T-cell (primary cell): ENCODE measurements around the gene MYL6B. TPM values are rescaled to one million over a fixed set of nuclear protein-coding genes. Genes with fewer than 3 reads are reported as not detected.

Source experiments
- ATAC-seq, 4 experiments: fragments of 200-7000 bp in 3 of 4; fragments of 150-1000 bp in 1 of 4; cut with Tn5 transposase; replicated peaks in 1 of 4; 1 replicate in 3 of 4; 2 replicates in 1 of 4; pipeline ENCODE4 v1.10.0; 2021; ENCODE audit warnings: moderate library complexity in 3 of 4, mild to moderate bottlenecking in 2 of 4, moderate number of reproducible peaks in 1 of 4
- CTCF ChIA-PET, 2 donors: fragments of 300-600 bp; sonication (Branson Sonifier 250); formaldehyde crosslinking; loops; one replicate each; lab custom pipeline; 2022; ENCODE audit warnings: antibody characterized with exemption in 2 of 2; lab: Charles Lee
- POLR2A ChIA-PET, 2 donors: fragments of 300-600 bp; sonication (Branson Sonifier 250); formaldehyde crosslinking; loops; one replicate each; lab custom pipeline; 2022; ENCODE audit warnings: antibody characterized with exemption in 2 of 2; lab: Charles Lee
- DNase-seq, 35 experiments: peaks; one replicate each; pipeline versions ENCODE4 v3.0.0 to v3.0.0-alpha.2; 2013 to 2023
- H3K27ac ChIP-seq: one replicate; pipeline ENCODE4 v1.5.1; 2013; ENCODE audit warnings: low read length
- H3K27me3 ChIP-seq, 2 experiments: replicated peaks in 1 of 2; 1 replicate in 1 of 2; 2 replicates in 1 of 2; pipeline versions ENCODE4 v1.6.1 to v1.7.0; 2013; ENCODE audit warnings: low read length in 1 of 2, mixed read lengths in 1 of 2; ENCODE audit not compliant: control insufficient read depth in 2 of 2, insufficient read depth in 2 of 2; ENCODE audit errors: extremely low read depth in 1 of 2
- H3K36me3 ChIP-seq, 2 donors: 1 replicate in 1 of 2; 2 replicates in 1 of 2; pipeline versions ENCODE4 v1.6.1 to v1.7.0; 2013; ENCODE audit warnings: low read length in 1 of 2; ENCODE audit not compliant: control insufficient read depth in 2 of 2, insufficient read depth in 1 of 2; ENCODE audit errors: extremely low read depth in 1 of 2
- H3K4me1 ChIP-seq, 2 experiments: 1 replicate in 1 of 2; 2 replicates in 1 of 2; pipeline versions ENCODE4 v1.6.1 to v1.7.0; 2013; ENCODE audit warnings: low read length in 2 of 2, mixed read lengths in 1 of 2; ENCODE audit not compliant: insufficient read depth in 2 of 2, control insufficient read depth in 1 of 2; ENCODE audit errors: extremely low read depth in 1 of 2
- H3K4me3 ChIP-seq, 2 donors: 1 replicate in 1 of 2; 2 replicates in 1 of 2; pipeline versions ENCODE4 v1.5.1 to v1.7.0; 2013; ENCODE audit warnings: mild to moderate bottlenecking in 2 of 2, low read length in 1 of 2, moderate library complexity in 1 of 2; ENCODE audit not compliant: control insufficient read depth in 1 of 2; ENCODE audit errors: extremely low read depth in 1 of 2
- H3K9me3 ChIP-seq: 2 replicates; pipeline ENCODE4 v1.7.0; 2013
- H3K27ac Mint-ChIP-seq, 2 donors: one replicate each; pipeline ENCODE4 v1.8.0; 2020 to 2021; ENCODE audit warnings: mild to moderate bottlenecking in 2 of 2, mixed read lengths in 2 of 2
- H3K27me3 Mint-ChIP-seq, 2 donors: one replicate each; pipeline ENCODE4 v1.8.0; 2021 to 2022; ENCODE audit warnings: mixed read lengths in 2 of 2
- H3K36me3 Mint-ChIP-seq: one replicate; pipeline ENCODE4 v1.8.0; 2021; ENCODE audit warnings: mixed read lengths
- H3K4me1 Mint-ChIP-seq, 3 donors: one replicate each; pipeline ENCODE4 v1.8.0; 2020 to 2022; ENCODE audit warnings: mixed read lengths in 3 of 3, mild to moderate bottlenecking in 1 of 3
- H3K4me3 Mint-ChIP-seq, 3 donors: one replicate each; pipeline ENCODE4 v1.8.0; 2020 to 2022; ENCODE audit warnings: mild to moderate bottlenecking in 3 of 3, mixed read lengths in 3 of 3, moderate library complexity in 3 of 3
- H3K9me3 Mint-ChIP-seq, 3 donors: one replicate each; pipeline ENCODE4 v1.8.0; 2020 to 2022; ENCODE audit warnings: mixed read lengths in 3 of 3
- WGBS: methylation state at CpG from one replicate; pipeline ENCODE4 v1.1.5; 2013; ENCODE audit warnings: missing lambda C conversion rate; ENCODE audit not compliant: insufficient coverage; 5-methylcytosine and 5-hydroxymethylcytosine counted together
- total RNA-seq, 35 experiments: library from RNA in 6 of 35; stranded (reverse) in 6 of 35; fragments of 120-200 nt in 1 of 35; gene quantifications; one replicate each; pipeline versions ENCODE4 v1.2.1 to v1.2.4 and lab custom pipeline; 2013 to 2026

Gene MYL6B
- total RNA-seq, 5 donors from 2014 or later (not counting 1 experiment from before 2014, with no cell fraction given) = 5.9 to 12.4 (median 7.7) TPM

- H3K27ac ChIP-seq = no peak overlapping the region
- H3K27ac Mint-ChIP-seq = peak overlapping the region; percentile 52 to 74
Observed at GRCh38 chr12:56202366-56202765, 50.0 kb downstream of the MYL6B start.

GRCh38 chr12:56202838-56203237 is 50.5 kb downstream of the MYL6B start:
- peaks cover 20% of the 10 kb centered on the region for H3K36me3 Mint-ChIP-seq
- no peaks in the 10 kb centered on the region for H3K9me3 Mint-ChIP-seq
- peaks cover 0 to 29% of the 10 kb centered on the region in 2 donors for H3K36me3 ChIP-seq
- POLR2A ChIA-PET = no interaction called here
- CTCF ChIA-PET = interaction anchor here in 1 of 2 donors (0.6 to 1.7 kb wide), 5 partner anchors 27 to 545 kb away, joined by 3 read pairs; partner anchors contain the start of gene STAT2
- no CpG with 5 or more reads among the region's 2 CpGs for WGBS
- H3K4me3 Mint-ChIP-seq = no peak overlapping the region
- no peak overlapping the region for H3K4me3 ChIP-seq
- no peak for DNase-seq
- ATAC-seq = no peak
- H3K27ac ChIP-seq = no peak overlapping the region
- no peaks in the 10 kb centered on the region for H3K9me3 ChIP-seq
- no peaks in the 10 kb centered on the region for H3K27me3 ChIP-seq
- H3K27ac Mint-ChIP-seq = peak overlapping the region; percentile 37 to 74
- H3K4me1 Mint-ChIP-seq = peaks cover 0 to 5% (median 1%) of the 10 kb centered on the region in 3 donors
- no peaks in the 10 kb centered on the region for H3K27me3 Mint-ChIP-seq
- no peaks in the 10 kb centered on the region for H3K4me1 ChIP-seq

More at GRCh38 chr12:56202366-56202765, 50.0 kb downstream of the MYL6B start:
- H3K4me3 Mint-ChIP-seq = no peak overlapping the region
- Histone ChIP-seq H3K27me3 (no peaks in the 10 kb centered on the region), H3K9me3 (no peaks in the 10 kb centered on the region), H3K4me3 (no peak overlapping the region), H3K36me3 (peaks cover 0 to 24% of the 10 kb centered on the region in 2 donors), H3K4me1 (no peaks in the 10 kb centered on the region)
- no peaks in the 10 kb centered on the region for H3K27me3 Mint-ChIP-seq
- DNase-seq = no peak
- no peak for ATAC-seq
- POLR2A ChIA-PET = interaction anchor here in 1 of 2 donors (1.0 kb wide), 1 partner anchor 30 kb away, joined by 3 read pairs; no protein-coding TSS in a partner anchor
- peaks cover 15% of the 10 kb centered on the region for H3K36me3 Mint-ChIP-seq
- CTCF ChIA-PET = interaction anchor here (0.6 to 1.7 kb wide), 6 partner anchors 15 to 1363 kb away, joined by 3 to 5 read pairs (median 4); partner anchors contain the start of gene RNF41 (in 1 of the 2)
- WGBS = 100% methylated on average over 1 of the region's 1 CpG
- H3K4me1 Mint-ChIP-seq = peaks cover 0 to 5% (median 1%) of the 10 kb centered on the region in 3 donors
- no peaks in the 10 kb centered on the region for H3K9me3 Mint-ChIP-seq

DNA sequence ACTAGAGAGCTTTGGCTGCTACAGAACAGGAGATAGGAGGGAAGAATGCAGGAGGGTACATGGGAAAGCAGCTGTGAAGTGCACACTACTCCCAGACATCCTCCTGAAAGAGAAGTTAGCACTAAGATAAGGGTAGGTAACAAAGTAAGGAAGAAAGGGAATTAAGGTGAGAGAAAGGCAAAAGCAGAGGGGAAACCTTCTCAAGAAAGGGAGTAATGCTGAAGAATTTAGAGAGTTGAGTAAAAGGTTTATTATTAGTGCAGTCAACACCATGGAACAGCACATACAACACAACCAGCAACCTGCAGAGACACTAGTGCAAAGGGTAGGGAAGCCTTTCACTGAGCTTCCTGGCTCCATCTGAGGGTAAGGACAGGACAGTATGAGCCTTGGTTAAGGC is 51.9 kb downstream of the MYL6B start:
- H3K4me1 Mint-ChIP-seq = peaks cover 0 to 5% (median 1%) of the 10 kb centered on the region in 3 donors
- H3K27me3 ChIP-seq = no peaks in the 10 kb centered on the region
- ATAC-seq (no peak), DNase-seq (no peak)
- POLR2A ChIA-PET = no interaction called here
- H3K36me3 ChIP-seq = peaks cover 0 to 37% of the 10 kb centered on the region in 2 donors
- H3K4me1 ChIP-seq = no peaks in the 10 kb centered on the region
- H3K27ac ChIP-seq = no peak overlapping the region
- CTCF ChIA-PET = interaction anchor here in 1 of 2 donors (1.0 to 3.9 kb wide), 2 partner anchors 18 to 85 kb away, joined by 3 to 21 read pairs; partner anchors contain the start of gene RNF41
- H3K4me3 Mint-ChIP-seq = no peak overlapping the region
- H3K9me3 ChIP-seq = no peaks in the 10 kb centered on the region
- peaks cover 25% of the 10 kb centered on the region for H3K36me3 Mint-ChIP-seq
- H3K9me3 Mint-ChIP-seq = no peaks in the 10 kb centered on the region
- no peak overlapping the region for H3K4me3 ChIP-seq
- no peak overlapping the region for H3K27ac Mint-ChIP-seq
- H3K27me3 Mint-ChIP-seq = no peaks in the 10 kb centered on the region

DNA sequence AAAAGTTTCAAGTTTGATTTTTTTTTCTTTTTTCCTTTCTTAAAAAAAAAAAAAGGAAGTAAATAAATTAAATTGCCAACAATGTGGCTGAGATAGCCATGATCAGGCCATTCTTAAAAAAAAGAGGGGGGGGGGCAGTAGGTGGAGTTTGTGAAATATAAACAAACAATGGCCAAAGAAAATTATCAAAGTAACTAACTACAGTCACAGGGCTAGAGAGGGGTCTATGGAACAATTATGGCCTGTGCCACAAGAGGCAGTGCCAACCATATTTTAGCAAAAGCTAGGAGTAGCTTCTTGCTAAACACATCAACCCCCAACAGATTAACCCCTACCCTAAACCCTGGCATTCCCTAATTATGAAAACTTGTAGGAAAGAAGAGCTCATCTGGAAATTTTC is 53.1 kb downstream of the MYL6B start:
- Histone ChIP-seq H3K4me1 (no peaks in the 10 kb centered on the region), H3K27me3 (no peaks in the 10 kb centered on the region), H3K9me3 (no peaks in the 10 kb centered on the region), H3K27ac (no peak overlapping the region), H3K36me3 (peaks cover 4 to 45% of the 10 kb centered on the region in 2 donors), H3K4me3 (no peak overlapping the region)
- Mint-ChIP-seq H3K9me3 (no peaks in the 10 kb centered on the region), H3K36me3 (peaks cover 33% of the 10 kb centered on the region), H3K4me1 (peaks cover 0 to 5% (median 1%) of the 10 kb centered on the region in 3 donors), H3K27ac (peak overlapping the region in 1 of 2 donors; percentile 19), H3K27me3 (no peaks in the 10 kb centered on the region), H3K4me3 (no peak overlapping the region)
- ChIA-PET CTCF (interaction anchor here (0.5 to 3.9 kb wide), 7 partner anchors 9 to 258 kb away, joined by 3 to 21 read pairs (median 8); partner anchors contain the start of gene RNF41 (in 1 of the 2)), POLR2A (interaction anchor here (0.5 to 0.6 kb wide), 2 partner anchors 179 to 274 kb away, joined by 3 to 9 read pairs; no protein-coding TSS in a partner anchor)
- peak in 1 of 4 experiments; percentile 36 for ATAC-seq
- DNase-seq = no peak

GRCh38 chr12:56206452-56207166 is 54.2 kb downstream of the MYL6B start:
- peak overlapping the region; percentile 22 to 45 for H3K27ac Mint-ChIP-seq
- peaks cover 0 to 7% (median 1%) of the 10 kb centered on the region in 3 donors for H3K4me1 Mint-ChIP-seq
- 93% methylated on average over 6 of the region's 14 CpGs for WGBS
- H3K36me3 Mint-ChIP-seq = peaks cover 37% of the 10 kb centered on the region
- no peaks in the 10 kb centered on the region for H3K4me1 ChIP-seq
- ATAC-seq (peak; percentile 48 to 72 (median 63)), DNase-seq (peak in 19 of 35 experiments; percentile 16 to 52 (median 26))
- no peaks in the 10 kb centered on the region for H3K27me3 ChIP-seq
- H3K4me3 Mint-ChIP-seq = no peak overlapping the region
- ChIA-PET POLR2A (interaction anchor here in 1 of 2 donors (0.5 kb wide), 1 partner anchor 291 kb away, joined by 3 read pairs; no protein-coding TSS in a partner anchor), CTCF (interaction anchor here in 1 of 2 donors (0.6 to 3.9 kb wide), 7 partner anchors 10 to 257 kb away, joined by 3 to 21 read pairs (median 4); partner anchors contain the start of genes ANKRD52 and RNF41)
- no peaks in the 10 kb centered on the region for H3K9me3 ChIP-seq
- H3K9me3 Mint-ChIP-seq = no peaks in the 10 kb centered on the region
- no peak overlapping the region for H3K27ac ChIP-seq
- no peaks in the 10 kb centered on the region for H3K27me3 Mint-ChIP-seq
- H3K36me3 ChIP-seq = peaks cover 7 to 48% of the 10 kb centered on the region in 2 donors
- H3K4me3 ChIP-seq = no peak overlapping the region
